HFFc6 (cell line): ENCODE data around the gene GAMT. TPM values are rescaled to one million over a fixed set of nuclear protein-coding genes. Genes with fewer than 3 reads are reported as not detected.

ENCODE experiments used
- DNase-seq: peaks from one replicate; pipeline ENCODE4 v3.0.0-alpha.2; 2018
- H3K27ac Mint-ChIP-seq: 2 replicates; pipeline ENCODE4 v1.8.0; 2020; ENCODE audit warnings: mild to moderate bottlenecking, mixed read lengths
- H3K27me3 Mint-ChIP-seq: 2 replicates; pipeline ENCODE4 v1.8.0; 2021; ENCODE audit warnings: mild to moderate bottlenecking, moderate library complexity, mixed read lengths; ENCODE audit not compliant: insufficient read depth
- H3K36me3 Mint-ChIP-seq: 2 replicates; pipeline ENCODE4 v1.8.0; 2021; ENCODE audit warnings: low read depth, mixed read lengths
- H3K4me1 Mint-ChIP-seq: 2 replicates; pipeline ENCODE4 v1.8.0; 2020; ENCODE audit warnings: low read depth, mixed read lengths
- H3K4me3 Mint-ChIP-seq: 2 replicates; pipeline ENCODE4 v1.8.0; 2020; ENCODE audit warnings: mild to moderate bottlenecking, moderate library complexity, mixed read lengths
- H3K9me3 Mint-ChIP-seq: 2 replicates; pipeline ENCODE4 v1.8.0; 2020; ENCODE audit warnings: mild to moderate bottlenecking, mixed read lengths
- CTCF ChIP-seq: fragments of 200-600 bp; sonication (generic); IDR thresholded peaks from 2 replicates; pipeline ENCODE4 v1.5.0; 2021; ENCODE audit warnings: antibody characterized with exemption, mild to moderate bottlenecking
- total RNA-seq, 6 experiments: library from RNA; stranded (reverse); fragmentation: NEBNext Ultra II Directional; extraction: Animal tissue kit (Norgen Biotek cat#: 25700); gene quantifications; 2 replicates in 1 of 6; 3 replicates in 5 of 6; pipeline ENCODE4 v1.2.3, GENCODE V29; 2021

Gene GAMT
- total RNA-seq, 6 experiments from 2014 or later, result 55.2 to 71.3 (median 67.7) TPM

- Mint-ChIP-seq H3K36me3 (peaks cover 6% of the 10 kb centered on the region), H3K27ac (peak overlapping the region; percentile 76), H3K27me3 (no peaks in the 10 kb centered on the region), H3K9me3 (no peaks in the 10 kb centered on the region), H3K4me1 (peaks cover 44% of the 10 kb centered on the region), H3K4me3 (peak overlapping the region; percentile 98)
- TF ChIP-seq CTCF, result no peak
- no peak for DNase-seq
Observed at GRCh38 chr19:1410136-1410786, 8.9 kb upstream of the GAMT start.

GRCh38 chr19:1409204-1410005 is 8.1 kb upstream of the GAMT start:
- Mint-ChIP-seq H3K9me3 (no peaks in the 10 kb centered on the region), H3K27me3 (no peaks in the 10 kb centered on the region), H3K4me1 (peaks cover 39% of the 10 kb centered on the region), H3K27ac (peak overlapping the region; percentile 94), H3K36me3 (peaks cover 6% of the 10 kb centered on the region), H3K4me3 (peak overlapping the region; percentile 98)
- TF ChIP-seq CTCF, result no peak
- no peak for DNase-seq

- Mint-ChIP-seq H3K4me1 (peaks cover 39% of the 10 kb centered on the region), H3K9me3 (no peaks in the 10 kb centered on the region), H3K36me3 (peaks cover 6% of the 10 kb centered on the region), H3K27ac (peak overlapping the region; percentile 94), H3K4me3 (peak overlapping the region; percentile 98), H3K27me3 (no peaks in the 10 kb centered on the region)
- DNase-seq, result peak; percentile 41
- TF ChIP-seq CTCF, result no peak
Observed at GRCh38 chr19:1408300-1409203, 7.2 kb upstream of the GAMT start.

- no peak for TF ChIP-seq CTCF
- Mint-ChIP-seq H3K27me3 (no peaks in the 10 kb centered on the region), H3K4me3 (peak within 1 kb of the TSS; percentile 98), H3K9me3 (no peaks in the 10 kb centered on the region), H3K36me3 (peaks cover 6% of the 10 kb centered on the region), H3K27ac (peak within 1 kb of the TSS; percentile 94), H3K4me1 (peaks cover 46% of the 10 kb centered on the region)
- no peak for DNase-seq
Observed at GRCh38 chr19:1407528-1408299, 6.4 kb upstream of the GAMT start, which contains the start of gene DAZAP1. TSS of gene DAZAP1 (plus strand) at chr19:1407586. CDS start at chr19:1407774, 188 bp downstream.
